GM19043 (cell line): ENCODE data around the gene NDUFA5.
"Not testable (repeated sequence)": the region's sequence is repeated elsewhere in the genome, so short reads cannot be mapped to it uniquely, and the experiment has no call there.

ENCODE experiments used
- ATAC-seq: cut with Tn5 transposase; IDR thresholded peaks from one replicate; pipeline ENCODE4 v1.9.1; 2021; ENCODE audit warnings: low read depth; ENCODE audit not compliant: unreplicated experiment

Gene NDUFA5

DNA sequence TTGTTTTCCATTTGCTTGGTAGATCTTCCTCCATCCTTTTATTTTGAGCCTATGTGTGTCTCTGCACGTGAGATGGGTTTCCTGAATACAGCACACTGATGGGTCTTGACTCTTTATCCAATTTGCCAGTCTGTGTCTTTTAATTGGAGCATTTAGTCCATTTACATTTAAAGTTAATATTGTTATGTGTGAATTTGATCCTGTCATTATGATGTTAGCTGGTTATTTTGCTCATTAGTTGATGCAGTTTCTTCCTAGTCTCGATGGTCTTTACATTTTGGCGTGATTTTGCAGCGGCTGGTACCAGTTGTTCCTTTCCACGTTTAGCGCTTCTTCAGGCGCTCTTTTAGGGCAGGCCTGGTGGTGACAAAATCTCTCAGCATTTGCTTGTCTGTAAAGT, 31.1 kb downstream of the NDUFA5 start:
- ATAC-seq, result not testable (repeated sequence)

- no peak for ATAC-seq
Measured at GRCh38 chr7:123522066-123522465, 35.6 kb downstream of the NDUFA5 start.

DNA sequence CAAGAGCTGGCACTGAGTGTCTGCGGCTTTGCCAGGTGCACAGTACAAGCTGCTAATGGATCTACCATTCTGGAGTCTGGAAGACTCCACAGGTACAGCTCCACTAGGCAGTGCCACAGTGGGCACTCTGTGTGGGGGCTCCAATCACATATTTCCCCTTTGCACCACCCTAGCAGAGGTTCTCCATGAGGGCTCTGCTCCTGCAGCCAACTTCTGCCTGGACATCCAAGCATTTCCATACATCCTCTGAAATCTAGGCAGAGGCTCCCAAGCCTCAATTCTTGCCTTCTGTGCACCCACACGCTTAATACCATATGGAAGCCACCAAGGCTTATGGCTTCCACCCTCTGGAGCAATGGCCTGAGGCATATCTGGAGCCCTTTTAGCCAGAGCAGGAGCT, 52.4 kb downstream of the NDUFA5 start:
- no peak for ATAC-seq

- no peak for ATAC-seq
Measured at GRCh38 chr7:123502201-123502600, 55.4 kb downstream of the NDUFA5 start.

DNA sequence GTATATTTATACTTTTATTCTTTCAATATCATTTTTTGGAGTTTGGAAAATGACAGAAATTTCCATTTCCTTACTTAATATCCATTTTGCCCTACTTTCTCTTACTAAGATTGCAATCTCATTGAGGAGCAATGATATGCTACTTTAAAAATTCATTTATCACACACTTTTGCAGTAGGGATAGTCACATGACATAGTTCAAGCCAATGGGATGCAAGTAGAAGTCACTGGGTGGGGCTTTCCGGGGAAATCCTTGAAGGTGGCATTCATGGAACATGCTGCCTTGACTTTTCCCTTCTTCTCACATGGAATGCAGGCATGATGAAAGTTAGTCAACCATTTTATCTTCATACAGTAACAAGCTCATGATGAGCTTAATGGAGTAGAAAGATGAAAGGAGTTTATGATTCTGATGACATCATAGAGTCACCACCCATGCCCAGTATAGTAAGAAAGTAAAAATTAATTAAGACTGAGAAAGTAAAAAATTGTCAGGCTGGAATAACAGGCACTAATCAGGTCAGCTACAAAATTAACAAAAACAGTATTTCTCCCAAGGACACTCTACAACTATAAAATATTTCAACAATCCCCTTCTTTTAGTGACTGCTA, 56.6 kb downstream of the NDUFA5 start:
- no peak for ATAC-seq

DNA sequence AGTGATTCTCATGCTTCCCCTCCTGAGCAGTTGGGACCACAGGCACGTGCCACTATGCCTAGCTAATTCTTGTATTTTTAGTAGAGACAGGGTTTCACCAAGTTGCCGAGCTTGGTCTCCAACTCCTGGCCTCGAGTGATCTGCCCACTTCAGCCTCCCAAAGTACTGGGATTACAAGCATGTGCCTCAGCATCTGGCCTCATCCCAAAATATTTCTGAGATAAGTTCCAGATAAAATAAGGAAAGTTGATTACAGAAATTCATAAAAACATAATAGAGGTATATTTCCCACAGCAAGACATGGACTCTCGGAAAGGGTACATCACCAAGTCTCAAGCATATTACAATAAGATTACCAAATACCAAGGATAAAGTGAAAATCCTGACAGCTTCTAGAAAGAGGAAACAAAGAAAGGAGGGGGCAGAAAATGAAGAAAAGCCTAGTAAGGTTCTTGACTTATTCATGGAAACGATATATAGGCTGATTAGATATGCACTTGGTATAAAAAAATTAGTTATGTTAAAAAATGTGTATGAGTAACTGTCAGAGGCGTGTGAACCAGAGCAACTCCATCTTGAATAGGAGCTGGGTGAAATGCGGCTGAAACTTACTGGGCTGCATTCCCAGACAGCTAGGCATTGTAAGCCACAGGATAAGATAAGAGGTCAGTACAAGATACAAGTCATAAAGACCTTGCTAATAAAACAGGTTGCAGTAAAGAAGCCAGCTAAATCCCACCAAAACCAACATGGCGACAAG, 58.2 kb downstream of the NDUFA5 start:
- ATAC-seq, result no peak

DNA sequence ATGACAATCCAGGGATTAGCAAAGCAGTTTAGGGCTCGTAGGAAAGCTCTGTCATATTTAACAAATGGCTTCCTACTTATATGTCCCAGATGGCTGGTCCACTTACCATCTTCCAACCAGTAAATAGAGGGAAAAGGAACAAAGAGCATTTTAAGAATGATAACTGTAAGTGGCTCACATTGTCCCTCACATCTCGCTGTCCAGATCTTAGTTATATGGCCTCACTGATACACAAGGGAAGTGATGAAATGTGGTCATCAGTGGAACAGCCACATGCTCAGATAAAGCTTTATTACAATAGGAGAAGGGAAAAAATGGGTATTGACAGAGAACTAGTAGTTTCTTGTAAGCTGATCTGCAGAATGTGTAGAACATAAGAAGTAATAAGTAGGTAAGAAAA, 59.0 kb downstream of the NDUFA5 start:
- ATAC-seq, result no peak

DNA sequence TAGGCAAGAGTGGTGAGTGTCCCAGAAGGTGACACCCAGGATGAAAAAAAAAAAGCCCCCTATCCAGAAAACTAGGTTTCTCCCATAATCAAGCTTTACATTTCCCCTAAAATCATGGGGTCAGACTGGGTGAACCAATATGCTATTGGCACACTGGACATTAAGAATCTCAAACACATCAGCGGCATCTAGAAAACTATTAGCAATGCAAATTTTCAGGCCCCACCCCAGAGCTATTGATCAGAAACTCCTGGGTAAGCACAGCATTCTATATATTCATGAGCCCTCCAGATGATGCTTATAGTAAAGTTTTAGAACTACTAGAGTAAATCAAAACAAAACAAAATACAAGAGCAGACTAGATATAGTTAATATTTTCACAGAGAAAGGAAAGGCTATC, 59.6 kb downstream of the NDUFA5 start:
- no peak for ATAC-seq

- peak; percentile 64 for ATAC-seq
Measured at GRCh38 chr7:123494193-123494796, 63.3 kb downstream of the NDUFA5 start.

DNA sequence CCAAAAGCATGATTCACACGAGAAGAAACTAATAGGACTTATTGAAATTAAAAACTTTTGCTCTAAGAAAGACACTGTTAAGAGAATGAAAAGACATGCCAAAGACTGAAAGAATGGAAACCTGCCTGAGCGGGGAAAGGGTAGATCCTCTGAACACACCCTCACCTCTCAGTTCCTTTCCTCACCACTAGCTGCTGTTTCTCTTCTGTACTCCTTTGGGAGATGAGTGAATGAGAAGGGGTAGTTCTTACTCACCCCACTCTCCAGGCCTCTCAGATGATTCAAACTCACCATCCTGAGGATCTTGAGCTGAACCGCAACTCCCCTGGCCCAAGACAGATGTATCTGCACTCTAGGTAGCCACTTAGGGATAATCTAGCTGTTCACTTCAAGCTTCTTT, 65.1 kb downstream of the NDUFA5 start:
- ATAC-seq, result no peak
